Activated naive CD8-positive, alpha-beta T cell treated with anti-CD3 and anti-CD28 coated beads for 36 hours (primary cell): ENCODE measurements around the gene ERI3. TPM values are rescaled to one million over a fixed set of nuclear protein-coding genes. Genes with fewer than 3 reads are reported as not detected.
A peak's percentile ranks its signal among the peaks of the same experiment; 100 is the strongest.

Experiments
- DNase-seq: peaks from one replicate; pipeline ENCODE4 v3.0.0; 2021
- H3K27ac Mint-ChIP-seq: one replicate; pipeline ENCODE4 v1.8.0; 2022; ENCODE audit warnings: mild to moderate bottlenecking, moderate library complexity, mixed read lengths
- H3K27me3 Mint-ChIP-seq: one replicate; pipeline ENCODE4 v1.8.0; 2022; ENCODE audit warnings: mild to moderate bottlenecking, mixed read lengths
- H3K36me3 Mint-ChIP-seq: one replicate; pipeline ENCODE4 v1.8.0; 2021; ENCODE audit warnings: mild to moderate bottlenecking, mixed read lengths
- H3K4me1 Mint-ChIP-seq: one replicate; pipeline ENCODE4 v1.8.0; 2021; ENCODE audit warnings: mixed read lengths
- H3K4me3 Mint-ChIP-seq: one replicate; pipeline ENCODE4 v1.8.0; 2022; ENCODE audit warnings: mild to moderate bottlenecking, moderate library complexity, mixed read lengths
- H3K9me3 Mint-ChIP-seq: one replicate; pipeline ENCODE4 v1.8.0; 2022; ENCODE audit warnings: mixed read lengths
- total RNA-seq, 2 experiments: library from RNA; stranded (reverse); gene quantifications; one replicate each; pipeline ENCODE4 v1.2.3, GENCODE V29; 2021

ERI3 gene, protein sequence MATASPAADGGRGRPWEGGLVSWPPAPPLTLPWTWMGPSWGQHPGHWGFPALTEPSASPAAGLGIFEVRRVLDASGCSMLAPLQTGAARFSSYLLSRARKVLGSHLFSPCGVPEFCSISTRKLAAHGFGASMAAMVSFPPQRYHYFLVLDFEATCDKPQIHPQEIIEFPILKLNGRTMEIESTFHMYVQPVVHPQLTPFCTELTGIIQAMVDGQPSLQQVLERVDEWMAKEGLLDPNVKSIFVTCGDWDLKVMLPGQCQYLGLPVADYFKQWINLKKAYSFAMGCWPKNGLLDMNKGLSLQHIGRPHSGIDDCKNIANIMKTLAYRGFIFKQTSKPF
- 10 to 100 TPM; 47.3 to 48.2 TPM for total RNA-seq

- peak within 1 kb of the TSS; percentile 80 for H3K27ac Mint-ChIP-seq
- H3K4me3 Mint-ChIP-seq: peak within 1 kb of the TSS; percentile 93
- peaks cover 31% of the 10 kb centered on the region for H3K4me1 Mint-ChIP-seq
- no peaks in the 10 kb centered on the region for H3K9me3 Mint-ChIP-seq
- no peaks in the 10 kb centered on the region for H3K27me3 Mint-ChIP-seq
- peak; percentile 97 for DNase-seq
- H3K36me3 Mint-ChIP-seq: peaks cover 7% of the 10 kb centered on the region
Observed at GRCh38 chr1:44354840-44355581, at the start of gene ERI3. TSS of gene ERI3 (minus strand) at chr1:44355257. CDS start at chr1:44355026, 231 bp downstream.

DNA sequence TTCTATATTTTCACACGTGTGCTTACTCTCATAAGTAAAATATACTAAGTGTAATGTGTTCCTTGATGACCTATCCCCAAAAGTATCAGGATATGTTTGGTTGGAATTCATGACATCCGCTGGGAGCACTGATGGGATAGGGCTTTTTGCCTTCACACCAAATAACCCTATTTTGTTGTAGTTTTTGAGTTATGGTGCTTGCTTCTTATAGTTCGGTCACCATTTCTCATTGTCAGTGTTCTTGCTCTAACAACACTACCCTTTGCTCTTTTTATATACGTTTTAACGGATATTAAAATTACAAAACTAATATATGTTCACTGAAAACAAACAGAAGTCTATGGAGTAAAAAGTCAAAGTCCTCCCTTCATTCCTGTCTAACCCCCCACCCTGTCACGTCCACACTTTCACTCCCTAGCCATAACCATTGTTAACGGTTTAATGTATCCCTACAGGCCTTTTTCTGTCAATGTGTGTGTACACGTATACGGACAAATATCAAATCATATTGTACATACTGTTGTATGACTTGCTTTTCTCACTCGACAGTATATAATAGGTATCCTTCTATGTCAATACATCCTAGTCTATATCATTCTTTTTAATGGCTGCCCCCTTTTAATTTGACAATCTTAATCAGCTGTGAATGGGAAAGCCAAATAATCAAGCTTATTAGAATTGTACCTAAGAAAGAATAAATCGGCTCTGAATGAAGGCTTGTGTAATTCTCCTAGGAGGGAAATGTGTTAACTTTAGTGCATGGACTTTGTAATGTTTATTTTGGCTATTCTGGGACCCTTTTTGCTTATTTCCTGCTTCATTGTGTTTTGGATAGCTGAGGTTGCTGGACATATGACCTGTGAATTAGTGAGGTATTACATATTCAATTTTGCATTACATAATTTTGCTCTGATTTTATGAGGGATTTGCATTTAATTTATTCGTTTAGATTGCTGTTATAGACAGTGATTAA is 46.5 kb upstream of the ERI3 start:
- H3K27me3 Mint-ChIP-seq: peaks cover 78% of the 10 kb centered on the region

DNA sequence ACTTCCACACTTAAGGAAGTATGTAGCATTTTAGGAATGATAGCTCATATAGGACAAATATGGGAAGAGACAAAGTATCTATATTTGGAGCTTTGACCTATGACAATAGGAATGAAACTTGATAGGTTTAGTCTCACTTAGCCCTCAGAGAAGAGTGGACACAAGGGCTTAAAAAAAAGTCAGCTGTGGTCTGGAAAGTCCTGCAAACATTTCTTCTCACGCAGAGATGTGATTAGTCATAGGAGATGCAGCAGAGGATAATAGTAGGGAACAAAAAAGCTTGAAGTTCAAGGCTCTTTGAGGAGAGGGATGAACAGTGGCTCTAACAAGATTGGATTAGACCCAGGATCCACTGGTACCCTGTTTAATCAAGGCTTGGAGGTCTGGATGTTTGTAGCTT is 35.2 kb upstream of the ERI3 start:
- Mint-ChIP-seq H3K27me3 (peaks cover 17% of the 10 kb centered on the region), H3K4me3 (no peak overlapping the region), H3K9me3 (no peaks in the 10 kb centered on the region), H3K36me3 (no peaks in the 10 kb centered on the region), H3K27ac (no peak overlapping the region), H3K4me1 (no peaks in the 10 kb centered on the region)
- no peak for DNase-seq

More for the DNA sequence above, 46.5 kb upstream of the ERI3 start:
- Mint-ChIP-seq H3K9me3 (no peaks in the 10 kb centered on the region), H3K27ac (no peak overlapping the region), H3K4me1 (peaks cover 22% of the 10 kb centered on the region), H3K4me3 (no peak overlapping the region), H3K36me3 (no peaks in the 10 kb centered on the region)
- no peak for DNase-seq

- peaks cover 13% of the 10 kb centered on the region for H3K27me3 Mint-ChIP-seq
- no peaks in the 10 kb centered on the region for H3K4me1 Mint-ChIP-seq
- no peaks in the 10 kb centered on the region for H3K36me3 Mint-ChIP-seq
- DNase-seq: no peak
- no peaks in the 10 kb centered on the region for H3K9me3 Mint-ChIP-seq
- H3K4me3 Mint-ChIP-seq: no peak overlapping the region
- no peak overlapping the region for H3K27ac Mint-ChIP-seq
Observed at GRCh38 chr1:44389437-44389836, 34.4 kb upstream of the ERI3 start.

DNA sequence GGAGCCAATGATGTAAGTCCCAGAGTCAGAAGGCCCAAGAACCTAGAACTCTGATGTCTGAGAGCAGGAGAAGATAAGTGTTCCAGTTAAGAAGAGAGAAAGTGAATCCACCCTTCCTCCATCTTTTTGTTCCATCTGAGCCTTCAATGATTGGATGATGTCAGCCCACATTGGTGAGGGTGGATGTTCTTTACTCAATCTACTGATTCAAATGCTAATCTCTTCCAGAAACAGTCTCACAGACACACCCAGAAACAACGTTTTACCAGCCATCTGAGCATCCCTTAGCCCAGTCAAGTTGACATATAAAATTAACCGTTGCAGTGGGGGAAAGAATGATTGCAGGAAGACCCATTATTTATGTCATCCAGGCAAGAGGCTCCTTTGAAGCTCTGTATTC is 33.5 kb upstream of the ERI3 start:
- Mint-ChIP-seq H3K27me3 (peaks cover 9% of the 10 kb centered on the region), H3K27ac (no peak overlapping the region)
- DNase-seq: no peak

GRCh38 chr1:44380666-44381177 is 25.7 kb upstream of the ERI3 start:
- no peaks in the 10 kb centered on the region for H3K36me3 Mint-ChIP-seq

More for the DNA sequence above, 33.5 kb upstream of the ERI3 start:
- H3K4me3 Mint-ChIP-seq: no peak overlapping the region
- H3K4me1 Mint-ChIP-seq: no peaks in the 10 kb centered on the region
- no peaks in the 10 kb centered on the region for H3K9me3 Mint-ChIP-seq
- H3K36me3 Mint-ChIP-seq: no peaks in the 10 kb centered on the region

DNA sequence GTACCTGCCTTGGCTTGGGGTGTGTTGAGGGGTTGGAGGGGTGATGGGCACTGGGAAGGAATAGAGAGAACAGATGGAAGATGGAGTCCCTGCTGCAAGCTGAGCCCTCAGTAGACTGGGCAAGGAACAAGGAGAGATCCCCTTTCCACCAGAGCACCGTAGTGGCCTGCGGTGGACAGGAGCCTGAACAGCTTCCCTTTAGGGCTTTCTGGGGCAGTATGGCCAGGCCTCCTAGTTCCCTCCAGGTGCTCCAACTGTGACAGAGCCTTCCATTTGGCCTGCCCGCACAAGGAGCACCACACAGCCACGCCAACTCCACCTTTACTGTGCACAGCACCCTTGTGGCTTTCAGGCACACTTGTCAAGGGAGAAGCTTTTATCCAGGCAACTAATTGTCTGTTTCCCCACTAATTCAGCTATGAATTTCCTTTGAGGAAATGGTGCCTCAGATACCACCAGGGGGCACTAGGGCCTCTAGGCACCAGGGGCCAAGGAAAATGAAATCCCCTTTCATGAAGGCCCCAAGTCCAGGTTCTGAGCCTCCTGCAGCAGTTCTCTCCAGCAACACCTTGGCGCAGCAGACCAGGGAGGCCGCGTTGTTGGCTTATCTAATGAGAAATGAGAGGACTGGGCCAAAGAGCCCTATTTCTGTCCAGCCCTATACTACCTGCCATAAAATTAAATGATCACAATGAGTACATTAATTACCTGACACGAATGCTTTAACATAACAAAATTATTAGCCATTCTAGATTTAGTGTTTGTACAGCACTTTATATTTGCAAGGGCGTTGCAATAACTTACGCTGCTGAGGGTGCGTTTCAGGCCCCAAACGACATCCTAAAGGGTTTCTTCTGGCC is 23.1 kb upstream of the ERI3 start:
- H3K4me1 Mint-ChIP-seq: no peaks in the 10 kb centered on the region
- DNase-seq: peak; percentile 40
- no peak overlapping the region for H3K4me3 Mint-ChIP-seq
- no peak overlapping the region for H3K27ac Mint-ChIP-seq
- no peaks in the 10 kb centered on the region for H3K27me3 Mint-ChIP-seq
- no peaks in the 10 kb centered on the region for H3K36me3 Mint-ChIP-seq
- H3K9me3 Mint-ChIP-seq: no peaks in the 10 kb centered on the region

More at GRCh38 chr1:44380666-44381177, 25.7 kb upstream of the ERI3 start:
- H3K27ac Mint-ChIP-seq: no peak overlapping the region
- DNase-seq: no peak
- no peaks in the 10 kb centered on the region for H3K27me3 Mint-ChIP-seq
- H3K4me3 Mint-ChIP-seq: no peak overlapping the region
- no peaks in the 10 kb centered on the region for H3K4me1 Mint-ChIP-seq
- H3K9me3 Mint-ChIP-seq: no peaks in the 10 kb centered on the region

GRCh38 chr1:44375547-44375946 is 20.5 kb upstream of the ERI3 start:
- Mint-ChIP-seq H3K4me1 (no peaks in the 10 kb centered on the region), H3K9me3 (no peaks in the 10 kb centered on the region), H3K4me3 (no peak overlapping the region), H3K36me3 (no peaks in the 10 kb centered on the region), H3K27ac (no peak overlapping the region), H3K27me3 (no peaks in the 10 kb centered on the region)
- DNase-seq: no peak

DNA sequence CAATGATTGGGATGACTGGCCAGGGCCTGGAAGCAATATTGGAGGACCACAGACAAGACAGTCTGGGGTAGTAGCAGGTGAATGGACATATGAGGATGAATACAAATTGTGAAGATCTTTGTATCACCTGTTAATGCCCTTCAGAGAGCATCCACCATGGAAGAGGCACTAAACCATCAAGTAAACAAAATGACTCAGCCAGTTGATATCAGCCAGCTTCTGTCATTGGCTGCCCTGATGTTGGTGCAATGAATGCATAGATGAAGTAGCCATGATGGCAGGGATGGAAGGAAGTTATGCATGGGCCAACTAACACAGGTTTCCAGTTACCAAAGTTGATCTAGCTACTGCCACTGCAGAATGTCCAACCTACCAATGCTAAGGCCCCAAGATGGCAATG is 16.1 kb upstream of the ERI3 start:
- H3K27ac Mint-ChIP-seq: no peak overlapping the region
- no peaks in the 10 kb centered on the region for H3K9me3 Mint-ChIP-seq
- no peaks in the 10 kb centered on the region for H3K27me3 Mint-ChIP-seq
- DNase-seq: no peak
- H3K4me3 Mint-ChIP-seq: no peak overlapping the region
- no peaks in the 10 kb centered on the region for H3K36me3 Mint-ChIP-seq
- H3K4me1 Mint-ChIP-seq: no peaks in the 10 kb centered on the region

- H3K9me3 Mint-ChIP-seq: no peaks in the 10 kb centered on the region
- no peaks in the 10 kb centered on the region for H3K4me1 Mint-ChIP-seq
- H3K27ac Mint-ChIP-seq: no peak overlapping the region
- H3K4me3 Mint-ChIP-seq: no peak overlapping the region
- no peak for DNase-seq
- no peaks in the 10 kb centered on the region for H3K36me3 Mint-ChIP-seq
- no peaks in the 10 kb centered on the region for H3K27me3 Mint-ChIP-seq
Observed at GRCh38 chr1:44368471-44369151, 13.6 kb upstream of the ERI3 start.

DNA sequence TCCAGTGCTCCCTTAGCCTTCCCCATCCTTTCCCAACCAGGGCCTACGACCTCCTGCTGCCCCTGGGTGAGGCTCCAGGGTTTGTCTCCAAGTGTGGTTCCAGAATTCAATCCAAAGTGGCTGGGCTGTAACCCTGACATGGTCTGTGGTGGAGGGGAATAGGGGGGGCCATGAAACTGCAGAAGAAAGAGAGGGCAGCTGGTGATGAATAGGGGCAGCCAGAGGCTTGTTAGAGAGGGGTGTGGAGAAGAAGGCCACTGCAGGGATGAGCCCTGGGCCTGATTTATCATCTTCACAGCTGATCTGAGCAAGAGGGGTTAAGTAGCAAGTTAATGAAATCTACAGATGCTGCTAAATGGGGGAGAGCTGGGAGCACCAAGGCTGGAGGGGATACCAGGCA is 12.9 kb upstream of the ERI3 start:
- DNase-seq: no peak
- H3K9me3 Mint-ChIP-seq: no peaks in the 10 kb centered on the region
- H3K4me1 Mint-ChIP-seq: no peaks in the 10 kb centered on the region
- H3K36me3 Mint-ChIP-seq: no peaks in the 10 kb centered on the region
- H3K27ac Mint-ChIP-seq: no peak overlapping the region
- H3K27me3 Mint-ChIP-seq: no peaks in the 10 kb centered on the region
- no peak overlapping the region for H3K4me3 Mint-ChIP-seq

DNA sequence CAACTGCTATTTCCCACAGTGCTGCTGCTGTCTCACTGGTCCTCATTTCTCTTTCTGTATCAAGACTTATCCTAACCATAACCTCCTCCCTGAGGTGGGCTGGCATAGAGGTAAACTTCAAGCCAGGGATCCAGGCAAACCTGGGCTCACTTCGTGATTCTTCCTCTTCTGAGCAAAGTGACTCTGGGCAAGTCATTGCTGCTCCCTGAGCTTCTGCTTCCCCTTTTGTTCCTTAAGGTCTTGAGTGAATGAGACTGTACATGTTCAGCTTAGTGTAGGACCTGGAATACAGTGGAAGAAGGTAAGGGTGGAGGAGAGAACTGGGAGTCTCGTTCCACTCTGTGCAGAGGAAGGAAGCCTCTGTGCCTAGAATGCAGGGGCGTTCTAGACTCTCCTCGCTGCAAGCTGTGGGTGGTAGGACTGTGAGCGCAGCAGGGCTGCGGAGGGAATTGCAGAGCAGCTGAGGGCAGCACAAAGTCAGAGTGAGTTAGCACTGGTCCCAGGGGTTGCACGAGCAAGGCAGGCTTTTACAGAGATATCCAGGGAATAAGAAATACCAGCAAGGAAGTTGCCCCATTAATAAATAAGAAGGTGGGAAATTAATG is 11.4 kb upstream of the ERI3 start:
- no peak overlapping the region for H3K4me3 Mint-ChIP-seq
- no peaks in the 10 kb centered on the region for H3K27me3 Mint-ChIP-seq
- no peaks in the 10 kb centered on the region for H3K4me1 Mint-ChIP-seq
- no peaks in the 10 kb centered on the region for H3K9me3 Mint-ChIP-seq
- no peaks in the 10 kb centered on the region for H3K36me3 Mint-ChIP-seq
- no peak overlapping the region for H3K27ac Mint-ChIP-seq
- DNase-seq: no peak

DNA sequence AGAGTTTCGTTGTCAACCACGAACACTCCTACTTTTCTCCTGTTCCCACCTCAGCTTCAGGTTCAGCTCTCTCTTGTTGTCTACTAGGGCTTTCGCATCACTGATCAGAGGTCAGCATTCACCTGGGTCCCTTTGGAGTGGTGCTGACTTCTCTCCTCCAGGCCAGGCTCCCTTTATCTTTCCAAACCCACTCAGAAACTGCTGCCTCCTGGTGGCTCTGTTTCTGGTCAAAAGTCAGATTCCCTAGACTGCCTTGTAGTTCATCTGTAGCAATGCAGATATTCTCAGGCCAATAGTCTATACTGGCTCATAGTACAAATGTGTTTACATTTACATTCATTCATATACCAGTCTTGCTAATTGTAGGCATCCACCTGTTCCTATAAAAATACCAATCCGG is 6.4 kb upstream of the ERI3 start:
- Mint-ChIP-seq H3K4me3 (no peak overlapping the region), H3K4me1 (no peaks in the 10 kb centered on the region), H3K27me3 (no peaks in the 10 kb centered on the region), H3K27ac (no peak overlapping the region), H3K9me3 (no peaks in the 10 kb centered on the region), H3K36me3 (no peaks in the 10 kb centered on the region)
- no peak for DNase-seq
